ENCODE data around the gene WDR86.

GRCh38 chr7:151342811-151343210, 67.0 kb downstream of the WDR86 start:
- no peak for TF ChIP-seq PBX3 (IDR thresholded peaks at IDR 0.05)
- no peak for TF ChIP-seq FOSB (CRISPR knock-in tag; IDR thresholded peaks at IDR 0.05)
- TF ChIP-seq JUN (IDR thresholded peaks at IDR 0.05): no peak
- no peak for TF ChIP-seq CTCF (IDR thresholded peaks at IDR 0.05)
- TF ChIP-seq REST (IDR thresholded peaks at IDR 0.05): no peak
- no peak for TF ChIP-seq POLR2A (IDR thresholded peaks at IDR 0.05; ENCODE audit: low read length)
- TF ChIP-seq HDAC2 (IDR thresholded peaks at IDR 0.05): no peak
- TF ChIP-seq HOXB5 (CRISPR knock-in tag; IDR thresholded peaks at IDR 0.05): no peak
- TF ChIP-seq MAX (IDR thresholded peaks at IDR 0.05): no peak
- no peak for TF ChIP-seq RNF2 (IDR thresholded peaks at IDR 0.05; ENCODE audit: borderline replicate concordance, low read depth)

All from A549 (cell line).